ENCODE data around the gene TEKT2. TPM values are rescaled to one million over a fixed set of nuclear protein-coding genes. Genes with fewer than 3 reads are reported as not detected.
A peak's percentile ranks its signal among the peaks of the same experiment; 100 is the strongest.

Gene TEKT2
- total RNA-seq, 1 donor from 2014 or later = 2.1 TPM

GRCh38 chr1:36086529-36087232 lies 2.8 kb downstream of the TEKT2 start:
- H3K36me3 ChIP-seq (ENCODE audit: control insufficient read depth in 3 of 3, insufficient read depth in 3 of 3, low read length in 3 of 3) = peaks cover 6 to 8% (median 7%) of the 10 kb centered on the region in 3 donors
- no peak overlapping the region for H3K27ac ChIP-seq (ENCODE audit: low read depth, low read length)
- no peak overlapping the region for H3K4me3 ChIP-seq (ENCODE audit: low read length in 3 of 3)
- H3K4me1 ChIP-seq (ENCODE audit: control insufficient read depth in 3 of 3, insufficient read depth in 3 of 3, low read length in 3 of 3) = peaks cover 21 to 43% (median 25%) of the 10 kb centered on the region in 3 donors
- no peaks in the 10 kb centered on the region for H3K9me3 ChIP-seq (ENCODE audit: control insufficient read depth in 3 of 3, low read length in 3 of 3)
- H3K27me3 ChIP-seq (ENCODE audit: control insufficient read depth in 3 of 3, insufficient read depth in 3 of 3, low read length in 3 of 3) = peaks cover 6 to 45% (median 39%) of the 10 kb centered on the region in 3 donors
- H3K9ac ChIP-seq (ENCODE audit: low read depth in 1 of 3, low read length in 3 of 3) = no peak overlapping the region

GRCh38 chr1:36087233-36088123 lies 3.6 kb downstream of the TEKT2 start:
- Histone ChIP-seq H3K9me3 (ENCODE audit: control insufficient read depth in 3 of 3, low read length in 3 of 3) (no peaks in the 10 kb centered on the region), H3K9ac (ENCODE audit: low read depth in 1 of 3, low read length in 3 of 3) (peak overlapping the region in 1 of 3 donors; percentile 91), H3K4me3 (ENCODE audit: low read length in 3 of 3) (peak overlapping the region in 1 of 3 donors; percentile 88), H3K4me1 (ENCODE audit: control insufficient read depth in 3 of 3, insufficient read depth in 3 of 3, low read length in 3 of 3) (peaks cover 21 to 43% (median 25%) of the 10 kb centered on the region in 3 donors), H3K27ac (ENCODE audit: low read depth, low read length) (no peak overlapping the region), H3K36me3 (ENCODE audit: control insufficient read depth in 3 of 3, insufficient read depth in 3 of 3, low read length in 3 of 3) (peaks cover 14 to 16% (median 15%) of the 10 kb centered on the region in 3 donors), H3K27me3 (ENCODE audit: control insufficient read depth in 3 of 3, insufficient read depth in 3 of 3, low read length in 3 of 3) (peaks cover 6 to 41% (median 34%) of the 10 kb centered on the region in 3 donors)

GRCh38 chr1:36088265-36088576 lies 4.3 kb downstream of the TEKT2 start:
- Histone ChIP-seq H3K4me3 (ENCODE audit: low read length in 3 of 3) (peak overlapping the region; percentile 88 to 94 (median 94)), H3K27ac (ENCODE audit: low read depth, low read length) (peak overlapping the region; percentile 77), H3K36me3 (ENCODE audit: control insufficient read depth in 3 of 3, insufficient read depth in 3 of 3, low read length in 3 of 3) (peaks cover 21 to 24% (median 23%) of the 10 kb centered on the region in 3 donors), H3K27me3 (ENCODE audit: control insufficient read depth in 3 of 3, insufficient read depth in 3 of 3, low read length in 3 of 3) (peaks cover 6 to 40% (median 34%) of the 10 kb centered on the region in 3 donors), H3K4me1 (ENCODE audit: control insufficient read depth in 3 of 3, insufficient read depth in 3 of 3, low read length in 3 of 3) (peaks cover 27 to 49% (median 28%) of the 10 kb centered on the region in 3 donors), H3K9me3 (ENCODE audit: control insufficient read depth in 3 of 3, low read length in 3 of 3) (no peaks in the 10 kb centered on the region), H3K9ac (ENCODE audit: low read depth in 1 of 3, low read length in 3 of 3) (peak overlapping the region; percentile 74 to 91 (median 83))

- Histone ChIP-seq H3K9ac (ENCODE audit: low read depth in 1 of 3, low read length in 3 of 3) (peak within 1 kb of the TSS; percentile 83 to 91 (median 83)), H3K4me3 (ENCODE audit: low read length in 3 of 3) (peak within 1 kb of the TSS; percentile 88 to 94 (median 94)), H3K4me1 (ENCODE audit: control insufficient read depth in 3 of 3, insufficient read depth in 3 of 3, low read length in 3 of 3) (peaks cover 28 to 53% (median 32%) of the 10 kb centered on the region in 3 donors), H3K36me3 (ENCODE audit: control insufficient read depth in 3 of 3, insufficient read depth in 3 of 3, low read length in 3 of 3) (peaks cover 27 to 29% (median 28%) of the 10 kb centered on the region in 3 donors), H3K9me3 (ENCODE audit: control insufficient read depth in 3 of 3, low read length in 3 of 3) (no peaks in the 10 kb centered on the region), H3K27me3 (ENCODE audit: control insufficient read depth in 3 of 3, insufficient read depth in 3 of 3, low read length in 3 of 3) (peaks cover 6 to 36% (median 29%) of the 10 kb centered on the region in 3 donors), H3K27ac (ENCODE audit: low read depth, low read length) (peak within 1 kb of the TSS; percentile 77)
Observed at GRCh38 chr1:36088577-36089392, 4.9 kb downstream of the TEKT2 start, which contains the start of gene ADPRS. ADPRS (plus strand) TSS chr1:36088892; CDS start chr1:36088905, 13 bp downstream.

GRCh38 chr1:36089393-36090121 lies 5.7 kb downstream of the TEKT2 start:
- Histone ChIP-seq H3K9ac (ENCODE audit: low read depth in 1 of 3, low read length in 3 of 3) (peak overlapping the region; percentile 83 to 91 (median 83)), H3K27me3 (ENCODE audit: control insufficient read depth in 3 of 3, insufficient read depth in 3 of 3, low read length in 3 of 3) (peaks cover 6 to 31% (median 27%) of the 10 kb centered on the region in 3 donors), H3K27ac (ENCODE audit: low read depth, low read length) (peak overlapping the region; percentile 77), H3K4me1 (ENCODE audit: control insufficient read depth in 3 of 3, insufficient read depth in 3 of 3, low read length in 3 of 3) (peaks cover 27 to 53% (median 34%) of the 10 kb centered on the region in 3 donors), H3K36me3 (ENCODE audit: control insufficient read depth in 3 of 3, insufficient read depth in 3 of 3, low read length in 3 of 3) (peaks cover 34 to 36% (median 35%) of the 10 kb centered on the region in 3 donors), H3K4me3 (ENCODE audit: low read length in 3 of 3) (peak overlapping the region; percentile 88 to 94 (median 94)), H3K9me3 (ENCODE audit: control insufficient read depth in 3 of 3, low read length in 3 of 3) (no peaks in the 10 kb centered on the region)

GRCh38 chr1:36091141-36091540 lies 7.2 kb downstream of the TEKT2 start:
- Histone ChIP-seq H3K36me3 (ENCODE audit: control insufficient read depth in 3 of 3, insufficient read depth in 3 of 3, low read length in 3 of 3) (peaks cover 45 to 49% (median 46%) of the 10 kb centered on the region in 3 donors), H3K9ac (ENCODE audit: low read depth in 1 of 3, low read length in 3 of 3) (no peak overlapping the region), H3K4me1 (ENCODE audit: control insufficient read depth in 3 of 3, insufficient read depth in 3 of 3, low read length in 3 of 3) (peaks cover 23 to 48% (median 39%) of the 10 kb centered on the region in 3 donors)

GRCh38 chr1:36091698-36092097 lies 7.8 kb downstream of the TEKT2 start:
- Histone ChIP-seq H3K9ac (ENCODE audit: low read depth in 1 of 3, low read length in 3 of 3) (no peak overlapping the region), H3K27me3 (ENCODE audit: control insufficient read depth in 3 of 3, insufficient read depth in 3 of 3, low read length in 3 of 3) (peaks cover 2 to 14% (median 9%) of the 10 kb centered on the region in 3 donors), H3K27ac (ENCODE audit: low read depth, low read length) (no peak overlapping the region), H3K4me3 (ENCODE audit: low read length in 3 of 3) (no peak overlapping the region), H3K4me1 (ENCODE audit: control insufficient read depth in 3 of 3, insufficient read depth in 3 of 3, low read length in 3 of 3) (peaks cover 23 to 48% (median 39%) of the 10 kb centered on the region in 3 donors), H3K36me3 (ENCODE audit: control insufficient read depth in 3 of 3, insufficient read depth in 3 of 3, low read length in 3 of 3) (peaks cover 48 to 52% (median 49%) of the 10 kb centered on the region in 3 donors), H3K9me3 (ENCODE audit: control insufficient read depth in 3 of 3, low read length in 3 of 3) (no peaks in the 10 kb centered on the region)

More at GRCh38 chr1:36091141-36091540, 7.2 kb downstream of the TEKT2 start:
- H3K4me3 ChIP-seq (ENCODE audit: low read length in 3 of 3) = no peak overlapping the region
- no peaks in the 10 kb centered on the region for H3K9me3 ChIP-seq (ENCODE audit: control insufficient read depth in 3 of 3, low read length in 3 of 3)
- peaks cover 6 to 19% (median 14%) of the 10 kb centered on the region in 3 donors for H3K27me3 ChIP-seq (ENCODE audit: control insufficient read depth in 3 of 3, insufficient read depth in 3 of 3, low read length in 3 of 3)
- no peak overlapping the region for H3K27ac ChIP-seq (ENCODE audit: low read depth, low read length)

- peaks cover 48 to 52% (median 49%) of the 10 kb centered on the region in 3 donors for H3K36me3 ChIP-seq (ENCODE audit: control insufficient read depth in 3 of 3, insufficient read depth in 3 of 3, low read length in 3 of 3)
- H3K27ac ChIP-seq (ENCODE audit: low read depth, low read length) = no peak overlapping the region
- H3K9ac ChIP-seq (ENCODE audit: low read depth in 1 of 3, low read length in 3 of 3) = no peak overlapping the region
Observed at GRCh38 chr1:36092166-36092797, 8.4 kb downstream of the TEKT2 start.

More at GRCh38 chr1:36092166-36092797, 8.4 kb downstream of the TEKT2 start:
- peaks cover 0 to 8% (median 3%) of the 10 kb centered on the region in 3 donors for H3K27me3 ChIP-seq (ENCODE audit: control insufficient read depth in 3 of 3, insufficient read depth in 3 of 3, low read length in 3 of 3)
- H3K4me3 ChIP-seq (ENCODE audit: low read length in 3 of 3) = no peak overlapping the region
- H3K4me1 ChIP-seq (ENCODE audit: control insufficient read depth in 3 of 3, insufficient read depth in 3 of 3, low read length in 3 of 3) = peaks cover 23 to 48% (median 39%) of the 10 kb centered on the region in 3 donors
- no peaks in the 10 kb centered on the region for H3K9me3 ChIP-seq (ENCODE audit: control insufficient read depth in 3 of 3, low read length in 3 of 3)
